ENCODE measurements around the gene SH3RF2. TPM values are rescaled to one million over a fixed set of nuclear protein-coding genes. Genes with fewer than 3 reads are reported as not detected.

The SH3RF2 gene
- total and polyA plus RNA-seq, 2 donors (not counting 3 experiments of a cell fraction or from before 2014, with no cell fraction given), result 0.54 to 0.84 TPM

DNA sequence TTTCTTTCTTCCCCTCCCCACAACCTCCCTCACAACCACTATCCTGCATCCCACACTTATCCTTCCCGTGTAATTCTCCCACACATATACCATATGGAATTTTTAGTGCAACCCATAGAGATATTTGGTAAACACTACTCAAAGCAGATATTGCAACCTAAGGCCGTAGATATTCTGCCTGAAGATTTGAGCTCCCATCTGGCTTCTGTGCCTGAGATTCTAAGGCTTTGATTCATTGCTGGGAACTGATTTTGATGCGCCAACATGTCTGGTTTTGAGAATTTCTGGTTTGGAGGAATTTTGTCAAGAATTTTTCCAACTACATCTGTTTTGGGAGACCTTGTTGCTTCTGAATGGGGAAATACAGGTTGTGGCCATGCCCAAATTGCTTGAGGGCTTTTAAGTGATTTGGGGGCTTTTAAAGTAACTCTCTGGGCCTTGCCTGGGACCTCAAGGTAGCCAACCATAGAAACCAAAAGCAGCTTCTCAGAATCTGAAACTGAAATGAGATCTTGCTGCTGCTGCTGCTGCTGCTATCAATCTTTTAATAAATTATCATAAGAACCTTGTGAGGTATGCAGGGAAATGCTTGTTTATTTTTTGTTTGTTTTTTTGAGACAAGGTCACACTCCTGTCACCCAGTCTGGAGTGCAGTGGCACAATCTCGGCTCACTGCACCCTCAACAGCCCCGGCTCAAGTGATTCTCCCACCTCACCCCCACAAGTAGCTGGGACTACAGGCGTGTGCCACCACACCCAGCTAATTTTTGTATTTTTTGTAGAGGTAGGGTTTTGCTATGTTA lies 132.8 kb downstream of the SH3RF2 start:
- FAIRE-seq, result no peak

More for the DNA sequence above, 132.8 kb downstream of the SH3RF2 start:
- ChIA-PET CTCF (interaction anchor here (1.6 kb wide), 1 partner anchor 8 kb away, joined by 4 read pairs; no protein-coding TSS in a partner anchor), POLR2A (no interaction called here)
- peaks cover 3 to 8% of the 10 kb centered on the region in 2 experiments for H3K27me3 ChIP-seq (ENCODE audit: control insufficient read depth in 2 of 2, insufficient read depth in 2 of 2, low read length in 2 of 2)
- H3K4me3 ChIP-seq (replicated peaks in 1 of 3; ENCODE audit: insufficient read depth in 1 of 3, low read depth in 1 of 3, low read length in 3 of 3), result no peak overlapping the region
- no peaks in the 10 kb centered on the region for H3K36me3 ChIP-seq (ENCODE audit: control insufficient read depth in 2 of 2, extremely low read depth in 1 of 2, insufficient read depth in 2 of 2, low read length in 2 of 2)
- no peaks in the 10 kb centered on the region for H3K4me1 ChIP-seq (ENCODE audit: control insufficient read depth, extremely low read depth, insufficient read depth, low read length)
- no peaks in the 10 kb centered on the region for H3K9me1 ChIP-seq (replicated peaks; ENCODE audit: control insufficient read depth, extremely low read depth, insufficient read depth, low read length)
- DNase-seq (ENCODE audit: low read depth, low spot score), result no peak
- no peaks in the 10 kb centered on the region for H3K9me3 ChIP-seq (replicated peaks; ENCODE audit: control insufficient read depth, insufficient read depth, low read length)
- no peak for TF ChIP-seq JUN (IDR thresholded peaks at IDR 0.05; ENCODE audit: borderline replicate concordance, insufficient read depth, insufficient read length, low read depth)
- no peak for TF ChIP-seq FOS (IDR thresholded peaks at IDR 0.05; ENCODE audit: borderline replicate concordance, insufficient read depth, low read length)
- TF ChIP-seq CTCF (IDR thresholded peaks at IDR 0.05; ENCODE audit: extremely low read depth in 1 of 2, insufficient read depth in 1 of 2, low read depth in 1 of 2, low read length in 2 of 2), result no peak
- no peak for TF ChIP-seq POLR2A (IDR thresholded peaks at IDR 0.05; ENCODE audit: low read depth, low read length)
- no peak for TF ChIP-seq POLR2AphosphoS5 (IDR thresholded peaks at IDR 0.05; ENCODE audit: insufficient read depth, low read depth, low read length)
- TF ChIP-seq GATA2 (IDR thresholded peaks at IDR 0.05; ENCODE audit: insufficient read depth, insufficient read length, low read depth, low read length), result no peak
- TF ChIP-seq EZH2 (IDR thresholded peaks at IDR 0.05; ENCODE audit: borderline replicate concordance, low read depth, low read length, severe bottlenecking), result no peak
- TF ChIP-seq MYC (IDR thresholded peaks at IDR 0.05; ENCODE audit: low read depth, low read length), result no peak
- TF ChIP-seq, protein P1, sequence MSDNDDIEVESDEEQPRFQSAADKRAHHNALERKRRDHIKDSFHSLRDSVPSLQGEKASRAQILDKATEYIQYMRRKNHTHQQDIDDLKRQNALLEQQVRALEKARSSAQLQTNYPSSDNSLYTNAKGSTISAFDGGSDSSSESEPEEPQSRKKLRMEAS (IDR thresholded peaks at IDR 0.05; ENCODE audit: insufficient read depth, insufficient read length), result no peak
- no TSS peak for BruUV-seq (replicated peaks)
- H2AFZ ChIP-seq (ENCODE audit: low read depth, low read length), result no peak overlapping the region
- H3K79me2 ChIP-seq (ENCODE audit: control insufficient read depth, insufficient read depth, low read length), result no peaks in the 10 kb centered on the region
- H3K27ac ChIP-seq (ENCODE audit: insufficient read depth, low read depth, low read length), result no peak overlapping the region
- intact Hi-C loops (cut with micrococcal nuclease), result no loop called here
- no peak overlapping the region for H3K4me2 ChIP-seq (ENCODE audit: insufficient read depth, low read length)
- no peaks in the 10 kb centered on the region for H4K20me1 ChIP-seq (replicated peaks; ENCODE audit: control insufficient read depth, extremely low read depth, insufficient read depth, low read length)
- dilution Hi-C loops (cut with MboI; ENCODE audit: extremely low pct_ligation_motif_present, low sequenced_read_pairs), result no loop called here
- H3K9ac ChIP-seq (replicated peaks; ENCODE audit: extremely low read depth, insufficient read depth, low read length), result no peak overlapping the region
